NCI-H226 (cell line): ENCODE data around the gene FABP3.
"Not testable (repeated sequence)": the region's sequence is repeated elsewhere in the genome, so short reads cannot be mapped to it uniquely, and the experiment has no call there.

Source experiments
- DNase-seq: peaks from one replicate; pipeline ENCODE4 v3.0.0-alpha.2; 2015

FABP3 gene

GRCh38 chr1:31397360-31398095, 24.7 kb upstream of the FABP3 start:
- DNase-seq = peak; percentile 76

- DNase-seq = peak; percentile 87
These were observed 23.9 kb upstream of the FABP3 start for GRCh38 chr1:31396633-31397351.

DNA sequence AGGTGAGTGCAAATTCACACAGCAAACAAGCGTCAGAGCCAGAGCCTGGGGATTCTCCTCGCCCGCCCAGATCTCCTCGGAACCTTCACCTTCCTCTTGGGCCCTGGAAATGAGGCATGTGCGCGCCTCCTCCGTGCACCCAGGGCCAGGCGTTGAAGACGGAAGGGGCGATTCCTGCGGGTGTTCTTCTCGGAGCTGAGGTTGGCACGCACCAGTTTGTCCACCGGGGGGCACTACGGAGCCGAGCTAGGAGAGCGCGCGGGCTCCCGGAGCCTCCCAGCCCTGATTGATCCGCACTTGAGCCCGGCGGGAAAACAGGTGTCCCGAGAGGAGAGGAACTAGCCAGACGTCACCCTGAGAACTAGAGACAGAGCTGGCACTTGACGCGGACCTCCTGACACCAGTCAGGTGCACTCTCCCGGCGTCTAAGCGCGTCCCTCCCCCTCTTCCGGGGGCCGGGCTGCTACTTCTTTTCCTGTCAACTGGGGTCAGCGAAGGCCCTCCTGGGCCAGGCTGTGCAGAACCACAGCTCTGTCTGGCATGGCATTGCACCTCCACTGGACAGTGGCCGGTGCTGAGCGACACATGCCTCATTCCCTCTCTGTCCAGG, 21.8 kb upstream of the FABP3 start:
- peak; percentile 66 for DNase-seq

DNA sequence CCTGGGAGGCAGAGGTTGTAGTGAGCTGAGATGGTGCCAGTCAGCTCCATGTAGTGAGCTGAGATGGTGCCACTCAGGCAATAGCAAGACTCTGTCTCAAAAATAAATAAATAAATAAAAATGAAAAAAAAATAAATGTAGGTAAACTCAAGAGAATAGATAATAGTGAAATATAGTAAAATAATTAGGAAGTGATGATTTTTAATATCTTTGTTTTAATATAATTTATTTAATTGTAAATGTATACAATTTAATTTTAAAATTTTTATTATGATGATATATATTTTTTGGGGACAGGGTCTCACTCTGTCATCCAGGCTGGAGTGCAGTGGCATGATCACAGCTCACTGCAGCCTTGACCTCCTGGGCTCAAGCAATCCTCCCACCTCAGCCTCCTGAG, 20.6 kb upstream of the FABP3 start:
- no peak for DNase-seq

- DNase-seq = no peak
These were observed 17.2 kb upstream of the FABP3 start for GRCh38 chr1:31390071-31390470.

GRCh38 chr1:31389616-31390015, 16.7 kb upstream of the FABP3 start:
- DNase-seq = no peak

DNA sequence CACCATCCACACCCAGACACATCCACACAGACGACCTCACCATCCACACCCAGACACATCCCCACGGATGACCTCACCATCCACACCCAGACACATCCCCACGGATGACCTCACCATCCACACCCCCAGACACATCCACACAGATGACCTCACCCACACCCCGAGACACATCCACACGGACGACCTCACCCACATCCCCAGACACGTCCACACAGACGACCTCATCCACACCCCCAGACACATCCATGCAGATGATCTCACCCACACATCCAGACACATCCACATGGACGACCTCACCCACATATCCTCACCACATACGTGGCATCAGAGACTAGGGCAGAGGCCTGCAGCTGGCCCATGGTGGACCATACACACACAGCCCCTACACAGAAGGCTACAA, 14.7 kb upstream of the FABP3 start:
- DNase-seq = peak; percentile 43

DNA sequence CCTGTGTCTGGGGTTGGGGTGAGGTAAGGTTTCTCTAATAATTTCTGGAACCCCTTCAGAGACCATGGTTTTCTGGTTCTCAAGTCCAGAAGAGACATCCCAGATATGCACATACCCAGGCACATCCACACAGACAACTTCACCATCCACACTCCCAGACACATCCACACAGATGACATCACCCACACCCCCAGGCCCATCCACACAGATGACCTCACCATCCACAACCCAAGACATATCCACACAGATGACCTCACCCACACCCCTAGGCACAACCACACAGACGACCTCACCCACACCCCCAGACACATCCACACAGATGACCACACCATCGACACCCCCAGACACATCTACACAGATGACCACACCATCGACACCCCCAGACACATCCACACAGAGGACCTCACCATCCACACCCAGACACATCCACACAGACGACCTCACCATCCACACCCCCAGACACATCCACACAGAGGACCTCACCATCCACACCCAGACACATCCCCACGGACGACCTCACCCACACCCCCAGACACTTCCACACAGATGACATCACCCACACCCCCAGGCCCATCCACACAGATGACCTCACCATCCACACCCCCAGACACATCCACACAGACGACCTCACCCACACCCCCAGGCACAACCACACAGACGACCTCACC, 13.8 kb upstream of the FABP3 start:
- DNase-seq = not testable (repeated sequence)

GRCh38 chr1:31383967-31384366, 11.1 kb upstream of the FABP3 start:
- no peak for DNase-seq

DNA sequence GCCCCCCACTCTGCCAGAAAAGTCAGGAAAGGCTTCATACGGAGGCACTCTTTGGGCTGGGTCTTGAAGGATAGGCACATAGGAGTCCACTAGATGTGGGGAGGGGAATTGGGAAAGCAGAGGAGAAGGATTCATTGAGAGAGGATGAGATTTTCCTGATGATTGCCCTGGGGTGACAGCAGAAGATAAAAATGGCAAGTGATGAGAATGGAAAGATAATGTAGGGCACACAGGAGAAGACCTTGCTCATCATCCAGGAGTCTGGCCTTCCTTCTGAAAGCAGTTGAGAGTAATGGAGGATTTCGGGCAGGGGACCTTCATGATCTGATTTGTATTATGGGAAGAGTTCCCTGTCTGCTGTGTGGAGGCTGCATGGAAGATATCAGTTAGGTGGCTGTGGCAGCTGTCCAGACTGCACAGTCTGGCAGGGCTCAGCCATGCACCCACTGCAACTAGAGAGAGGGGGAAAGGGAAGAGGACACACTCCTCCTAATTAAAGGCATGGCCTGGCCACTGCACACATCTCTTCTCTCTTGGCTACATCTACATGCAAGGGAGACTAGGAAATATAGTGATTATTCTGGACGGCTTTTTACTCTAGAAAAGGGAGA, 9.6 kb upstream of the FABP3 start:
- DNase-seq = no peak

GRCh38 chr1:31381394-31382294, 8.8 kb upstream of the FABP3 start:
- DNase-seq = no peak

DNA sequence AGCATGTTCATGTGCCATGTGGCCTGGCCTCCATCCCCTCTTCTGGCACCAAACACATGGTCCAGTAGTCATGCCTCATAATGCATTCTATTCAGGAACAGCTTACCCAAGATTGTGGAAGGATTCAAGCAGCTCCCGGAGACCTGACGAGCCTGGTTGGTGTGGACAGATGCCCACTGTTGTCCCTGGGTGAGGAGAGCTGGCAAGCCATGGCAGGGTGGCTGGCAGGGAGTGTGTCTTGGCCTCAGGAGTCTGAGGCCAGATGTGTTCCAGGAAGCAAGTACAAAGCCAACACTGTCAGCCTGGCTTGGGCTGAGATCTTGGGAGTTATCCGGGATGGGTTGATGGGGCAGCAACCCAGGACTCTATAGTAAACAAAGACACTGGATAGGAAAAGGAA, 7.3 kb upstream of the FABP3 start:
- DNase-seq = no peak

DNA sequence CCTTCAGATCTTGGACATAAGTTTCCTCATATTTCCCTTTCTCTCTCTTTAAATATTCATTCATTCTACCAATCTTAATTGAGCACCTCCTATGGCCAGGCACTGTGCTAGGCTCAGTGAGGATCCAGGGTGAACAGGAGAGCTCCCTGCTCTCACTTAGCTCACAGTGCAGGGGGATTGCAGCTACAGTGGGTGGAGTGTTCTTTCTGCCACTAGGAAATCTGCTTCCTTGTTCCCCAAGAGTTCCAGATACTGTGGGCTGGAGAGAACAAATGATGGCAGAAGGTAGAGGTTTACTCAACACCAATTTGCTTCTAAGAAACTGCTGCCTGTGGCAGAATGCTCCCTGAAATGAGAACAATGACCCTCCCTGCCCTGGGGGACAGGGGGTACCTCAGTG, 5.1 kb upstream of the FABP3 start:
- DNase-seq = no peak

DNA sequence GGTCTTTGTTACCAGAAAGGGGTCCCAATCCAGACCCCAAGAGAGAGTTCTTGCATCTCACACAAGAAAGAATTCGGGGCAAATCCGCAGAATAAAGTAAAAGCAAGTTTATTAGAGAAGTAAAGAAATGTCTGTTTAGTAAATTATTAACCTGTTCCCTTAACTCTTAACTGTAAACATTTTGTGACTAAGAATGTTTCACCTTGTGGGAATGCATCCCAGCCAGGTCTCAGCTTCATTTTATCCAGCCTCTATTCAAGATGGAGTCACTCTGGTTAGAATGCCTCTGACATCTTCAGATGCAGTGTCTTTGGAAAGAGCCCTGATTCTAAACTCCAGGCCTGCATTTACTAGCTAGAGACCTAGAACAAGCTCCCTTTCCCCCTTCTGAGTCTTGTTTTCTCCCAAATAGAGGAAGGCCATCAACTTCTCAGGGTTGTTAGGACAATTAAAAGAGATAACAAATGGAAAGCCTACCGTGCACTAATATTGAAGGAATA, 4.5 kb upstream of the FABP3 start:
- DNase-seq = no peak

DNA sequence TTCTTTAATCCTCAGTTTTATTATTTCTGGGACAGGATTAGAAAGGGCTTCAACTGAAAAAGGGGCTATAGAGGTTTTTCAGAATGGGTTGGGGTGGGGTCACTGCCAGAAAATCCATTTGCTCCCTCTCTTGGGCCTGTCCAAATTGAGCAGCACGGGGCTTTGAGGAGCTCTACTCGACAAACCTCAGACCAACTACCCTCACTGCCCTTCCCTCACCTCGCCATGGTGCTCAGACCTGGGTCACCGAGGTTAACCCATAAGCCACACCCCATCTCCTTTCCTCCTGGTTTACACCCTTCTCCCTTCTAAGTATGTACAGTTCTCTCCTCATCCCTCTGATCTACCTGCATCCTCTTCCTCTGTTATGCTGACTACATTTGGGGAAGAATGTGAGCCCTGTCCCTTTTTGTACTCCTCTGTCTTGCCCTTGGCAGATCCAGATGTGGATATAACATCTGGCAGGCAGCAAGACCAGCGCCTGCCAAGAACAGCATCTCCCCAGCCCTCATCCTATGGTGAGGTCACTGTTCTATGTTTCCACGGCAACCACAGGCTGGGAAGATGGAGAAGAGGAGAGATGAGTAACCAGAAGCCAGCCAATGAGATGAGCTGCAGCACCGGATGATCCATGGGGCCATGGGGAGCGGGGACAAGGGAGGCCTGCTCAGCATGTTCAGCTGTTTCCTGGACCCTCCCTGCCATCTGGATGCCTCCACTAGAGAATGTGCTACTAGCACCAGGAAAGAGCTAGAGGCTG, 3.7 kb upstream of the FABP3 start:
- peak; percentile 85 for DNase-seq

GRCh38 chr1:31374511-31375196, 1.8 kb upstream of the FABP3 start:
- DNase-seq = peak; percentile 19

GRCh38 chr1:31373897-31374486, 1.1 kb upstream of the FABP3 start:
- DNase-seq = no peak

- DNase-seq = no peak
These were observed 173 bp downstream of the FABP3 start for GRCh38 chr1:31372751-31373055.

DNA sequence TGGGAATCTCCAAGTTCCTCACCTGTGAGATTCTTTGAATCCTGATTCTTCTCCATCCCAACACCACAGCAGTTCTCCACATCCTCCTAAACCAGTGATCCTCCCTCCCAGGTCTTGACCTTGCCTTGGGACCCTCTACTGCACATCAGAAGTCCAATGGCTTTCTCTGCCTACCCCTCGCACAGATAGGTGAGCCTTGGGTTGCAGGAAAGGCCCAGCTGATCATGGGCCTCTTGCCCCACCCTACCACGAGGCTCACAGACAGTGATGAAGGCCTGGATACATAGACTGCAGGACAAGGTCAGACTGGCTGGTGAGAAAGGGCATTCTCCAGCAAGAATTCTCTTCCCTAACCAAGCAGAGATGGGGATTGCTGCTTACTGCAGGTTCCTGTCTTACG, 825 bp downstream of the FABP3 start:
- no peak for DNase-seq
